SU-DHL-6 (cell line): Measurements from ENCODE around the gene PINK1.

ENCODE experiments used
- EZH2phosphoT487 ChIP-seq: fragments of 200-600 bp; sonication (generic), shearing (Covaris generic); conservative IDR thresholded peaks from 2 replicates; pipeline ENCODE4 v1.6.1; 2018; ENCODE audit warnings: mild to moderate bottlenecking, antibody characterized with exemption, low read length, moderate library complexity, mixed read lengths
- TF ChIP-seq, protein P1 (sequence below): fragments of 200-600 bp; sonication (generic); IDR thresholded peaks from one replicate; pipeline ENCODE4 v1.5.1; 2017; ENCODE audit warnings: antibody characterized with exemption, mild to moderate bottlenecking, low read length, moderate library complexity; ENCODE audit not compliant: insufficient read depth, poor library complexity, severe bottlenecking

DNA sequence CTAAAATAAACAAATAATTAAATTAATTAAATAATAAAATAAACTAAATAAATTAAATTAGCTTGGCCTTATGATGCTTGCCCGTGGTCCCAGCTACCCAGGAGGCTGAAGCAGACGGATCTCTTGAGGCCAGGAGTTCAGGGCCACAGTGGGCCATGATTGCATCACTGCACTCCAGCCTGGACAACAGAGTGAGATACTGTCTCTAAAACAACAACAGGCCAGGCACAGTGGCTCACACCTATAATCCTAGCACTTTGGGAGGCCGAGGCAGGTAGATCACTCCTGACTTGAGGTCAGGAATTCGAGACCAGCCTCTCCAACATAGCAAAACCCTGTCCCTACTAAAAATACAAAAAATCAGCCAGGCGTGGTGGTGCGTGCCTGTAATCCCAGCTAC is 12.2 kb upstream of the PINK1 start:
- TF ChIP-seq, protein P1, sequence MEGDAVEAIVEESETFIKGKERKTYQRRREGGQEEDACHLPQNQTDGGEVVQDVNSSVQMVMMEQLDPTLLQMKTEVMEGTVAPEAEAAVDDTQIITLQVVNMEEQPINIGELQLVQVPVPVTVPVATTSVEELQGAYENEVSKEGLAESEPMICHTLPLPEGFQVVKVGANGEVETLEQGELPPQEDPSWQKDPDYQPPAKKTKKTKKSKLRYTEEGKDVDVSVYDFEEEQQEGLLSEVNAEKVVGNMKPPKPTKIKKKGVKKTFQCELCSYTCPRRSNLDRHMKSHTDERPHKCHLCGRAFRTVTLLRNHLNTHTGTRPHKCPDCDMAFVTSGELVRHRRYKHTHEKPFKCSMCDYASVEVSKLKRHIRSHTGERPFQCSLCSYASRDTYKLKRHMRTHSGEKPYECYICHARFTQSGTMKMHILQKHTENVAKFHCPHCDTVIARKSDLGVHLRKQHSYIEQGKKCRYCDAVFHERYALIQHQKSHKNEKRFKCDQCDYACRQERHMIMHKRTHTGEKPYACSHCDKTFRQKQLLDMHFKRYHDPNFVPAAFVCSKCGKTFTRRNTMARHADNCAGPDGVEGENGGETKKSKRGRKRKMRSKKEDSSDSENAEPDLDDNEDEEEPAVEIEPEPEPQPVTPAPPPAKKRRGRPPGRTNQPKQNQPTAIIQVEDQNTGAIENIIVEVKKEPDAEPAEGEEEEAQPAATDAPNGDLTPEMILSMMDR: no peak
- no peak for TF ChIP-seq EZH2phosphoT487
